Forelimb muscle (tissue), 1 donor: ENCODE measurements around the gene ADAMTS1. TPM values are rescaled to one million over a fixed set of nuclear protein-coding genes. Genes with fewer than 3 reads are reported as not detected.

Source experiments
- polyA plus RNA-seq: library from polyadenylated mRNA; unstranded; fragments of 120-200 nt; gene quantifications from one replicate; pipeline ENCODE4 v1.2.1, GENCODE V29; 2013; ENCODE audit not compliant: insufficient read length

Gene ADAMTS1
- polyA plus RNA-seq, 1 donor: 16.8 TPM

Other genes starting within 250 kb of the ADAMTS1 start
- 12.1 TPM for gene ADAMTS5, start 121.7 kb upstream of the ADAMTS1 start, polyA plus RNA-seq